H1 (cell line): Measurements from ENCODE around the gene CAPN8. TPM values are rescaled to one million over a fixed set of nuclear protein-coding genes. Genes with fewer than 3 reads are reported as not detected.

Source experiments
- CTCF ChIA-PET: fragments of 300-600 bp; sonication (Branson Sonifier 250); formaldehyde crosslinking; loops from one replicate; lab custom pipeline; 2021; ENCODE audit not compliant: partially characterized antibody; lab: Charles Lee
- POLR2A ChIA-PET: fragments of 300-600 bp; sonication (Branson Sonifier 250); formaldehyde crosslinking; loops from one replicate; lab custom pipeline; 2021; ENCODE audit warnings: inconsistent platforms; ENCODE audit not compliant: partially characterized antibody; lab: Charles Lee
- DNase-seq, 2 experiments: peaks; one replicate each; pipeline versions ENCODE4 v3.0.0 to v3.0.0-alpha.2; 2010 to 2022; ENCODE audit warnings: low spot score in 2 of 2, low read depth in 1 of 2, mixed read lengths in 1 of 2
- FAIRE-seq: peaks from 2 replicates; lab custom pipeline; 2011; peaks lifted over from hg19 to GRCh38; lab: Jason Lieb, UNC
- H2AFZ ChIP-seq: 2 replicates; pipeline ENCODE4 v1.8.1; 2012; ENCODE audit warnings: low read length, inconsistent platforms
- H2AK5ac ChIP-seq: 2 replicates; pipeline ENCODE4 v1.6.1; 2013; ENCODE audit warnings: low read depth, low read length
- H2BK120ac ChIP-seq: replicated peaks from 2 replicates; pipeline ENCODE3; 2013; ENCODE audit warnings: low read depth, low read length, inconsistent platforms
- H2BK12ac ChIP-seq: 2 replicates; pipeline ENCODE4 v1.6.1; 2013; ENCODE audit warnings: low read depth, low read length
- H2BK15ac ChIP-seq: 2 replicates; pipeline ENCODE4 v1.6.1; 2013; ENCODE audit warnings: low read length
- H2BK20ac ChIP-seq: 2 replicates; pipeline ENCODE4 v1.6.1; 2013; ENCODE audit warnings: low read length
- H2BK5ac ChIP-seq: 2 replicates; pipeline ENCODE4 v1.6.1; 2013; ENCODE audit warnings: low read depth, low read length
- H3K14ac ChIP-seq: 2 replicates; pipeline ENCODE4 v1.6.1; 2013; ENCODE audit warnings: inconsistent platforms; ENCODE audit not compliant: insufficient read length
- H3K18ac ChIP-seq: 2 replicates; pipeline ENCODE4 v1.6.1; 2013; ENCODE audit warnings: low read length; ENCODE audit errors: extremely low read depth
- H3K23ac ChIP-seq: 2 replicates; pipeline ENCODE4 v1.6.1; 2013; ENCODE audit warnings: inconsistent platforms; ENCODE audit not compliant: insufficient read length
- H3K23me2 ChIP-seq: 2 replicates; pipeline ENCODE4 v1.6.1; 2013; ENCODE audit warnings: low read depth, low read length
- H3K27ac ChIP-seq: 2 replicates; pipeline ENCODE4 v1.6.1; 2011; ENCODE audit warnings: low read depth, low read length, inconsistent platforms
- H3K27me3 ChIP-seq, 4 experiments: replicated peaks in 1 of 4; 1 replicate in 1 of 4; 2 replicates in 3 of 4; pipeline versions ENCODE4 v1.6.1 to v1.8.1; 2011 to 2013; ENCODE audit warnings: low read length in 3 of 4, mild to moderate bottlenecking in 3 of 4, inconsistent platforms in 2 of 4, mixed read lengths in 2 of 4, moderate library complexity in 1 of 4; ENCODE audit not compliant: control insufficient read depth in 3 of 4, insufficient read depth in 3 of 4; ENCODE audit errors: extremely low read depth in 1 of 4
- H3K36me3 ChIP-seq, 4 experiments: 2 replicates each; pipeline versions ENCODE4 v1.6.1 to v1.8.1; 2011 to 2013; ENCODE audit warnings: mild to moderate bottlenecking in 4 of 4, low read length in 3 of 4, moderate library complexity in 2 of 4, control low read depth in 1 of 4, inconsistent platforms in 1 of 4; ENCODE audit not compliant: insufficient read depth in 4 of 4, control insufficient read depth in 2 of 4
- H3K4ac ChIP-seq: replicated peaks from 2 replicates; pipeline ENCODE3; 2013; ENCODE audit warnings: low read length, low read depth, mixed read lengths, inconsistent platforms; ENCODE audit not compliant: insufficient read length
- H3K4me1 ChIP-seq, 4 experiments: replicated peaks in 1 of 4; 1 replicate in 1 of 4; 2 replicates in 3 of 4; pipeline versions ENCODE4 v1.6.1 to v1.8.1; 2011 to 2013; ENCODE audit warnings: low read length in 3 of 4, inconsistent platforms in 2 of 4, mixed read lengths in 1 of 4; ENCODE audit not compliant: insufficient read depth in 4 of 4, control insufficient read depth in 3 of 4
- H3K4me2 ChIP-seq, 2 experiments: 2 replicates each; pipeline versions ENCODE4 v1.6.1 to v1.8.1; 2011 to 2013; ENCODE audit warnings: low read depth in 2 of 2, low read length in 2 of 2, control low read depth in 1 of 2, inconsistent platforms in 1 of 2, mild to moderate bottlenecking in 1 of 2; ENCODE audit not compliant: insufficient read depth in 1 of 2
- H3K4me3 ChIP-seq, 4 experiments: fragments of 200-600, 300-600 bp in 1 of 4; sonication (generic), shearing (Covaris generic), sonication (Bioruptor Twin) in 1 of 4; 2 replicates each; pipeline versions ENCODE4 v1.5.1 to v1.8.1; 2011 to 2016; ENCODE audit warnings: low read length in 4 of 4, low read depth in 3 of 4, control low read depth in 2 of 4, inconsistent platforms in 2 of 4, mild to moderate bottlenecking in 2 of 4, mixed read lengths in 1 of 4, moderate library complexity in 1 of 4; ENCODE audit not compliant: insufficient read depth in 2 of 4; ENCODE audit errors: extremely low read depth in 1 of 4
- H3K56ac ChIP-seq: replicated peaks from 2 replicates; pipeline ENCODE3; 2013; ENCODE audit warnings: low read depth, mild to moderate bottlenecking, mixed read lengths, low read length, inconsistent platforms; ENCODE audit not compliant: insufficient read length
- H3K79me1 ChIP-seq: 2 replicates; pipeline ENCODE4 v1.6.1; 2013; ENCODE audit warnings: low read depth, low read length, control low read depth
- H3K79me2 ChIP-seq, 2 experiments: 2 replicates each; pipeline versions ENCODE4 v1.6.1 to v1.8.1; 2012 to 2013; ENCODE audit warnings: low read length in 2 of 2, mild to moderate bottlenecking in 2 of 2, inconsistent platforms in 1 of 2; ENCODE audit not compliant: insufficient read depth in 2 of 2, control insufficient read depth in 1 of 2
- H3K9ac ChIP-seq, 4 experiments: replicated peaks in 1 of 4; 1 replicate in 1 of 4; 2 replicates in 3 of 4; pipeline versions ENCODE4 v1.6.1 to v1.8.1; 2011 to 2013; ENCODE audit warnings: low read depth in 3 of 4, low read length in 3 of 4, control low read depth in 2 of 4, mild to moderate bottlenecking in 2 of 4, moderate library complexity in 2 of 4, inconsistent platforms in 1 of 4; ENCODE audit errors: extremely low read depth in 1 of 4
- H3K9me3 ChIP-seq, 2 experiments: 2 replicates each; pipeline versions ENCODE4 v1.6.1 to v1.8.1; 2012 to 2013; ENCODE audit warnings: mild to moderate bottlenecking in 2 of 2, moderate library complexity in 2 of 2, control low read depth in 1 of 2, inconsistent platforms in 1 of 2, low read depth in 1 of 2, low read length in 1 of 2, mixed read lengths in 1 of 2; ENCODE audit not compliant: insufficient read depth in 2 of 2
- H4K20me1 ChIP-seq, 2 experiments: replicated peaks in 1 of 2; 2 replicates each; pipeline versions ENCODE3 to v1.8.1; 2011 to 2013; ENCODE audit warnings: inconsistent platforms in 2 of 2, low read length in 2 of 2, mild to moderate bottlenecking in 1 of 2; ENCODE audit not compliant: insufficient read depth in 2 of 2, control insufficient read depth in 1 of 2
- H4K5ac ChIP-seq: 2 replicates; pipeline ENCODE4 v1.6.1; 2013; ENCODE audit warnings: low read length, low read depth, mixed read lengths, inconsistent platforms; ENCODE audit not compliant: insufficient read length
- H4K8ac ChIP-seq: 2 replicates; pipeline ENCODE4 v1.8.0; 2013; ENCODE audit warnings: mild to moderate bottlenecking, moderate library complexity, low read length, inconsistent platforms; ENCODE audit not compliant: insufficient read depth; ENCODE audit errors: extremely low read depth
- H4K91ac ChIP-seq: replicated peaks from 2 replicates; pipeline ENCODE3; 2013; ENCODE audit warnings: low read length, mixed read lengths, inconsistent platforms; ENCODE audit not compliant: insufficient read length
- BCL11A ChIP-seq, 2 experiments: IDR thresholded peaks; one replicate each; pipeline ENCODE4 v1.6.1; 2011; ENCODE audit warnings: low read depth in 2 of 2, low read length in 2 of 2, mild to moderate bottlenecking in 2 of 2
- CBX5 ChIP-seq: fragments of 300-800, 300-1000 bp; sonication (generic); IDR thresholded peaks from 2 replicates; pipeline ENCODE4 v1.7.1; 2016; ENCODE audit warnings: antibody characterized with exemption, low read length, low read depth
- CBX8 ChIP-seq: fragments of 300-800, 300-1000 bp; sonication (generic); IDR thresholded peaks from 2 replicates; pipeline ENCODE4 v1.7.1; 2016; ENCODE audit warnings: low read depth, low read length, borderline replicate concordance
- CREB1 ChIP-seq: IDR thresholded peaks from 2 replicates; pipeline ENCODE4 v1.6.1; 2012; ENCODE audit warnings: inconsistent platforms
- GABPA ChIP-seq: IDR thresholded peaks from 2 replicates; pipeline ENCODE4 v1.6.1; 2011; ENCODE audit warnings: mild to moderate bottlenecking, low read length, moderate library complexity, borderline replicate concordance; ENCODE audit not compliant: insufficient read depth
- KDM5A ChIP-seq: fragments of 200-600 bp; IDR thresholded peaks from 2 replicates; pipeline ENCODE4 v1.7.1; 2012; ENCODE audit warnings: mild to moderate bottlenecking, low read length, inconsistent platforms, mixed read lengths
- POLR2A ChIP-seq, 2 experiments: IDR thresholded peaks; 1 replicate in 1 of 2; 2 replicates in 1 of 2; pipeline ENCODE4 v1.6.1; 2011; ENCODE audit warnings: low read depth in 2 of 2, low read length in 2 of 2, mild to moderate bottlenecking in 2 of 2; ENCODE audit errors: control extremely low read depth in 1 of 2
- RNF2 ChIP-seq: fragments of 200-900, 300-1000 bp; sonication (generic); IDR thresholded peaks from 2 replicates; pipeline ENCODE4 v1.7.1; 2016; ENCODE audit warnings: borderline replicate concordance, low read depth, mild to moderate bottlenecking, antibody characterized with exemption, low read length; ENCODE audit not compliant: poor library complexity, severe bottlenecking; ENCODE audit errors: missing control alignments
- SP1 ChIP-seq: IDR thresholded peaks from 2 replicates; pipeline ENCODE4 v1.6.1; 2011; ENCODE audit warnings: low read depth, low read length
- ZNF274 ChIP-seq: IDR thresholded peaks from 2 replicates; pipeline ENCODE4 v1.7.0; 2012; ENCODE audit warnings: low read length, borderline replicate concordance; ENCODE audit errors: extremely low read depth
- WGBS, 2 experiments: shearing (Covaris generic) in 1 of 2; methylation state at CpG; one replicate each; pipeline versions ENCODE4 v1.1.6 to v1.1.7; 2013 to 2015; ENCODE audit warnings: low lambda C conversion rate in 2 of 2, mixed read lengths in 2 of 2, inconsistent platforms in 1 of 2, low coverage in 1 of 2, missing lambda C conversion rate in 1 of 2; ENCODE audit not compliant: insufficient replicate concordance in 2 of 2, insufficient coverage in 1 of 2, insufficient read length in 1 of 2; ENCODE audit errors: extremely low coverage in 1 of 2, missing lambda C conversion rate in 1 of 2; 5-methylcytosine and 5-hydroxymethylcytosine counted together
- polyA plus RNA-seq, 7 experiments: library from polyadenylated mRNA; depleted of rRNA in 3 of 7; stranded (reverse) in 5 of 7; unstranded in 2 of 7; fragments of >200 nt in 5 of 7; fragments of 200-250 nt in 2 of 7; gene quantifications; 1 replicate in 5 of 7; 2 replicates in 1 of 7; 4 replicates in 1 of 7; pipeline versions ENCODE4 v1.2.1 to v1.2.3, GENCODE V29; 2011 to 2013; ENCODE audit warnings: missing spikeins in 2 of 7, mixed read lengths in 2 of 7
- total RNA-seq: library from RNA; stranded (reverse); fragmentation: NEBNext Ultra II Directional; extraction: Animal tissue kit (Norgen Biotek cat#: 25700); gene quantifications from 2 replicates; pipeline ENCODE4 v1.2.1, GENCODE V29; 2021

CAPN8 gene
- total and polyA plus RNA-seq, 2 of the 8 experiments (the other 6 are each of a cell fraction or from before 2014, with no cell fraction given) = 0.20 to 0.26 TPM

DNA sequence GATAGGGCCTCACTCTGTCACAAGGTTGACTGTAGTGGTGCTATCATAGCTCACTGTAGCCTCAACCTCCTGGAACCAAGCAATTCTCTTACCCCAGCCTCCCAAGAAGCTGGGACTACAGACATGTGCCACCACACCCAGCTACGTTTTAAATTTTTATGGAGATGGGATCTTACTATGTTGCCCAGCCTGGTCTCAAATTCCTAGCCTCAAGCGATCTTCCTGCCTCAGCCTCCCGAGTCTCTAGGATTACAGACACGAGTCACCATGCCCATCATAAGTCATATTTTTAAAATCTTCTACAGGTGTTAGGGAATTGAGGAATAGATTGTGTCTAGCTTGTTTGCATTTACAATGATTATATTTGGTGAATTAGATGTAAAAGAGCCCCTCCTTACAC lies 145.3 kb downstream of the CAPN8 start:
- Histone ChIP-seq H3K36me3 (no peaks in the 10 kb centered on the region), H3K4me1 (peaks cover 0 to 5% (median 2%) of the 10 kb centered on the region in 4 experiments; a peak in 2 of 7 replicates), H2AFZ (no peak overlapping the region), H3K4ac (no peak overlapping the region), H3K79me1 (no peaks in the 10 kb centered on the region), H4K5ac (no peak overlapping the region), H3K4me3 (no peak overlapping the region), H4K20me1 (no peaks in the 10 kb centered on the region), H3K9ac (no peak overlapping the region), H4K8ac (no peak overlapping the region), H3K14ac (no peak overlapping the region), H2BK5ac (no peak overlapping the region), H3K56ac (no peak overlapping the region), H2BK20ac (no peak overlapping the region), H3K79me2 (no peaks in the 10 kb centered on the region), H3K9me3 (peaks cover 0 to 2% of the 10 kb centered on the region in 2 experiments; a peak in 1 of 4 replicates), H3K4me2 (no peak overlapping the region), H3K23ac (no peak overlapping the region), H2BK15ac (no peak overlapping the region), H3K23me2 (no peaks in the 10 kb centered on the region), H3K18ac (no peak overlapping the region), H4K91ac (no peak overlapping the region), H2BK12ac (no peak overlapping the region), H2BK120ac (no peak overlapping the region), H2AK5ac (no peak overlapping the region), H3K27ac (no peak overlapping the region), H3K27me3 (no peaks in the 10 kb centered on the region)
- 94% methylated on average over 4 of the region's 4 CpGs; no CpG with 5 or more reads in 1 of the 2 experiments for WGBS, 2 experiments
- ChIA-PET POLR2A (no interaction called here), CTCF (interaction anchor here (0.6 to 1.4 kb wide), 6 partner anchors 9 to 366 kb away, joined by 3 to 6 read pairs (median 4); no protein-coding TSS in a partner anchor)
- TF ChIP-seq CREB1 (no peak), RNF2 (no peak), ZNF274 (no peak), KDM5A (no peak), GABPA (no peak), BCL11A (IDR thresholded peaks at IDR 0.05; ENCODE audit: low read depth in 2 of 2, low read length in 2 of 2) (no peak), CBX8 (no peak), POLR2A (IDR thresholded peaks at IDR 0.05; ENCODE audit: control extremely low read depth in 1 of 2, low read depth in 2 of 2, low read length in 2 of 2) (no peak), SP1 (no peak), CBX5 (no peak)
- FAIRE-seq (no peak), DNase-seq (no peak)
